MM.1S (cell line): ENCODE results near the gene ERCC6.

ENCODE experiments used
- DNase-seq: peaks from one replicate; pipeline ENCODE4 v3.0.0-alpha.2; 2015
- H2AFZ ChIP-seq: fragments of 300-600 bp; sonication (generic); 2 replicates; pipeline ENCODE4 v1.6.0; 2016; ENCODE audit warnings: antibody characterized with exemption, low read length
- H3F3A ChIP-seq: fragments of 300-600 bp; sonication (generic); 2 replicates; pipeline ENCODE4 v1.6.1; 2016; ENCODE audit warnings: mild to moderate bottlenecking, antibody characterized with exemption, low read length, moderate library complexity, mixed read lengths; ENCODE audit not compliant: insufficient read depth
- H3K27ac ChIP-seq: fragments of 300-600 bp; sonication (generic); 2 replicates; pipeline ENCODE4 v1.5.1; 2016; ENCODE audit warnings: mild to moderate bottlenecking, low read length
- H3K27me3 ChIP-seq: fragments of 300-600 bp; sonication (generic); replicated peaks from 2 replicates; pipeline ENCODE4 v1.6.0; 2016; ENCODE audit warnings: low read length; ENCODE audit not compliant: insufficient read depth
- H3K36me3 ChIP-seq: fragments of 300-600 bp; sonication (generic); replicated peaks from 2 replicates; pipeline ENCODE4 v1.6.1; 2016; ENCODE audit warnings: mild to moderate bottlenecking, low read length, mixed read lengths; ENCODE audit not compliant: insufficient read depth
- H3K4me1 ChIP-seq: fragments of 300-600 bp; sonication (generic); 2 replicates; pipeline ENCODE4 v1.6.1; 2016; ENCODE audit warnings: low read length, mixed read lengths
- H3K4me2 ChIP-seq: fragments of 300-600 bp; sonication (generic); 2 replicates; pipeline ENCODE4 v1.6.0; 2016; ENCODE audit warnings: low read depth, low read length
- H3K4me3 ChIP-seq: fragments of 300-600 bp; sonication (generic); 2 replicates; pipeline ENCODE4 v1.5.1; 2016; ENCODE audit warnings: low read length, mixed read lengths
- H3K79me2 ChIP-seq: fragments of 300-600 bp; sonication (generic); 2 replicates; pipeline ENCODE4 v1.6.1; 2016; ENCODE audit warnings: mixed run types, low read length, mixed read lengths
- H3K9ac ChIP-seq: fragments of 300-600 bp; sonication (generic); 2 replicates; pipeline ENCODE4 v1.6.1; 2016; ENCODE audit warnings: low read length, mixed read lengths
- H3K9me2 ChIP-seq: fragments of 300-600 bp; sonication (generic); replicated peaks from 2 replicates; pipeline ENCODE4 v1.6.1; 2016; ENCODE audit warnings: mild to moderate bottlenecking, low read length, mixed read lengths; ENCODE audit not compliant: insufficient read depth
- H3K9me3 ChIP-seq: fragments of 300-600 bp; sonication (generic); replicated peaks from 2 replicates; pipeline ENCODE4 v1.6.1; 2016; ENCODE audit warnings: mild to moderate bottlenecking, low read length, mixed read lengths; ENCODE audit not compliant: insufficient read depth
- H4K20me1 ChIP-seq: fragments of 300-600 bp; sonication (generic); 2 replicates; pipeline ENCODE4 v1.6.1; 2016; ENCODE audit warnings: mild to moderate bottlenecking, low read length, moderate library complexity, mixed read lengths; ENCODE audit not compliant: insufficient read depth
- EZH2 ChIP-seq: fragments of 300-600 bp; sonication (generic); optimal IDR thresholded peaks from 2 replicates; pipeline ENCODE3; 2017; ENCODE audit warnings: low read depth, mild to moderate bottlenecking, antibody characterized with exemption, low read length, mixed read lengths
- EZH2phosphoT487 ChIP-seq: fragments of 300-600 bp; sonication (generic); IDR thresholded peaks from 2 replicates; pipeline ENCODE4 v1.6.1; 2018; ENCODE audit warnings: antibody characterized with exemption, low read length
- TF ChIP-seq, protein P1 (sequence below): fragments of 300-600 bp; sonication (generic); IDR thresholded peaks from 2 replicates; pipeline ENCODE4 v1.5.1; 2016; ENCODE audit warnings: antibody characterized with exemption, low read length, mixed read lengths

The ERCC6 gene

DNA sequence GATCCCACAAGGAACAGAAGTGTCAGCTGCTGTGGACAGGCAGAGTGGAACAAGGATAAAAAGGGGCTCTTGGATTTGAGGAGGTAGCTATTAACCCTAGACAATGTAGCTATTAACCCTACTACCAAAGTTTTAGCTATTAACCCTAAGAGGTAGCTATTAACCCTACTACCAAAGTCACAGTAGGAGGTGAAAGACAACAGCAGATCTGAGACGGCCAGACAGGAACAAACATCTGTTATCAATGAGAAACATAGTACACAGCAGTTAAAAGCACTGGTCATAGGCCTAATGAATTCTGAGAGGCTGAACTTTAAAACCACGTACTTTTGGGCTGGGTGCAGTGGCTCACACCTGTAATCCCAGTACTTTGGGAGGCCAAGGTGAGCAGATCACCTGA, 11.9 kb downstream of the ERCC6 start:
- Histone ChIP-seq H4K20me1 (no peaks in the 10 kb centered on the region), H3K4me3 (no peak overlapping the region), H3K4me2 (no peak overlapping the region), H3K9me2 (no peaks in the 10 kb centered on the region), H3K36me3 (no peaks in the 10 kb centered on the region), H3K9me3 (no peaks in the 10 kb centered on the region), H3K27ac (no peak overlapping the region), H3F3A (no peaks in the 10 kb centered on the region), H3K9ac (no peak overlapping the region), H3K4me1 (no peaks in the 10 kb centered on the region), H3K27me3 (no peaks in the 10 kb centered on the region), H3K79me2 (peaks cover 5% of the 10 kb centered on the region; the same call in 1 of the 2 replicates), H2AFZ (no peak overlapping the region)
- no peak for DNase-seq
- TF ChIP-seq EZH2 (no peak), EZH2phosphoT487 (no peak)
- TF ChIP-seq, protein P1, sequence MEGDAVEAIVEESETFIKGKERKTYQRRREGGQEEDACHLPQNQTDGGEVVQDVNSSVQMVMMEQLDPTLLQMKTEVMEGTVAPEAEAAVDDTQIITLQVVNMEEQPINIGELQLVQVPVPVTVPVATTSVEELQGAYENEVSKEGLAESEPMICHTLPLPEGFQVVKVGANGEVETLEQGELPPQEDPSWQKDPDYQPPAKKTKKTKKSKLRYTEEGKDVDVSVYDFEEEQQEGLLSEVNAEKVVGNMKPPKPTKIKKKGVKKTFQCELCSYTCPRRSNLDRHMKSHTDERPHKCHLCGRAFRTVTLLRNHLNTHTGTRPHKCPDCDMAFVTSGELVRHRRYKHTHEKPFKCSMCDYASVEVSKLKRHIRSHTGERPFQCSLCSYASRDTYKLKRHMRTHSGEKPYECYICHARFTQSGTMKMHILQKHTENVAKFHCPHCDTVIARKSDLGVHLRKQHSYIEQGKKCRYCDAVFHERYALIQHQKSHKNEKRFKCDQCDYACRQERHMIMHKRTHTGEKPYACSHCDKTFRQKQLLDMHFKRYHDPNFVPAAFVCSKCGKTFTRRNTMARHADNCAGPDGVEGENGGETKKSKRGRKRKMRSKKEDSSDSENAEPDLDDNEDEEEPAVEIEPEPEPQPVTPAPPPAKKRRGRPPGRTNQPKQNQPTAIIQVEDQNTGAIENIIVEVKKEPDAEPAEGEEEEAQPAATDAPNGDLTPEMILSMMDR, result no peak

DNA sequence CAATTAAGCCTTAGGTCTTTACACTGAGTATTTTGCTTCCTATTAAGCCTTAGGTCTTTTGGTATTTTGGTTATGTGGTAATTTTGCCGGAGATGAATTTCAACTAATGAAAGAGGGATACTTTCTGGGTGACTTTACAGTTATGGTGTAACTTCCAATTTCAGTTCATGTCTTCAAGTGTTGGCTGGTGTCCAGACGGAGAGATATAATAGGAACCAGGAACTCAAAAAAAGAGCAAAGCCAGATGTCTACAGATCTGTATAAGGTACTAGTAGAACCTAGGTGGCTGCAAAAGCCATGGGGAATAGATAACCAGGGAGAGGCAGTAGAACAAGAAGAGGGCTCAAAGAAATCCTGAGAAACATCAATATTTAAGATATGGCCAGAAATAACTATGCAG, 12.3 kb downstream of the ERCC6 start:
- H2AFZ ChIP-seq, result no peak overlapping the region
- no peak for TF ChIP-seq EZH2
- TF ChIP-seq EZH2phosphoT487, result no peak
- TF ChIP-seq, protein P1, result no peak
- no peak overlapping the region for H3K4me2 ChIP-seq
- H3K27ac ChIP-seq, result no peak overlapping the region
- H3K36me3 ChIP-seq, result no peaks in the 10 kb centered on the region
- H3K9me3 ChIP-seq, result no peaks in the 10 kb centered on the region
- H3K4me1 ChIP-seq, result no peaks in the 10 kb centered on the region
- no peaks in the 10 kb centered on the region for H3K27me3 ChIP-seq
- H4K20me1 ChIP-seq, result no peaks in the 10 kb centered on the region
- no peaks in the 10 kb centered on the region for H3K9me2 ChIP-seq
- no peaks in the 10 kb centered on the region for H3F3A ChIP-seq
- no peak for DNase-seq
- H3K79me2 ChIP-seq, result peaks cover 5% of the 10 kb centered on the region; the same call in 1 of the 2 replicates
- no peak overlapping the region for H3K9ac ChIP-seq
- H3K4me3 ChIP-seq, result no peak overlapping the region

DNA sequence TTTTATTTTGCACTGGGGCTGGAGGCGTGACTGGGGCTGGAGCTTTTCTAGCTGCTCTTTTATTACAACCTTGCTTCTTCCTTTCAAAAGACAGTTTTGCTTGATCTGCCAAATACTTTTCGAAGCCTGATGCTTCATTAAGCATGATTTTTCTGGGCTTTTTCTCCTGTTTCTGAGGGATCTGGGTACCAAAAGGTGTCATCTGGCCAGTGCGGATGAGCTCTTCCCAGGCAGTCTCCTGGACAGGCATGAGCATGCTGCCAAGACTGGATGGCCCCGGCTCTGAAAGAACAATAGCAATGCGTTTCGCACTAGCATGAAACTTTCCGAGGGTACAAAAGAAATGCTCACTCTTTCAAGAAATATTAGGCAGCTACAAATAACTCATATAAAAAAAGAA, 14.4 kb downstream of the ERCC6 start:
- Histone ChIP-seq H3K9ac (no peak overlapping the region), H3K27ac (no peak overlapping the region), H2AFZ (no peak overlapping the region), H3K4me1 (no peaks in the 10 kb centered on the region), H3K36me3 (no peaks in the 10 kb centered on the region), H3K9me3 (no peaks in the 10 kb centered on the region), H3K9me2 (no peaks in the 10 kb centered on the region), H3K4me3 (no peak overlapping the region), H3F3A (no peaks in the 10 kb centered on the region), H3K4me2 (no peak overlapping the region), H3K79me2 (0 out of 2 replicates have a peak, but pooled peaks cover 5% of the 10 kb centered on the region), H3K27me3 (no peaks in the 10 kb centered on the region), H4K20me1 (no peaks in the 10 kb centered on the region)
- TF ChIP-seq, protein P1, result no peak
- TF ChIP-seq EZH2phosphoT487 (no peak), EZH2 (no peak)
- DNase-seq, result no peak
